Activated CD4-positive, alpha-beta T cell treated with anti-CD3 and anti-CD28 coated beads, Interleukin-2, amount 10 ng/mL, durations not matched to agents 7 days and 5 days (primary cell): ENCODE results near the gene LEO1. TPM values are rescaled to one million over a fixed set of nuclear protein-coding genes. Genes with fewer than 3 reads are reported as not detected.

ENCODE experiments used
- CTCF ChIA-PET: fragments of 350-600 bp; sonication (Branson Sonifier 250); formaldehyde crosslinking; loops from one replicate; lab custom pipeline; 2021; ENCODE audit warnings: antibody characterized with exemption; lab: Charles Lee
- POLR2A ChIA-PET: fragments of 350-600 bp; sonication (Branson Sonifier 250); formaldehyde crosslinking; loops from one replicate; lab custom pipeline; 2021; ENCODE audit warnings: antibody characterized with exemption; lab: Charles Lee
- DNase-seq: peaks from one replicate; pipeline ENCODE4 v3.0.0-alpha.2; 2020
- H3K27ac Mint-ChIP-seq: one replicate; pipeline ENCODE4 v1.8.0; 2021; ENCODE audit warnings: mild to moderate bottlenecking, moderate library complexity, mixed read lengths
- H3K27me3 Mint-ChIP-seq: one replicate; pipeline ENCODE4 v1.8.0; 2021; ENCODE audit warnings: mixed read lengths
- H3K36me3 Mint-ChIP-seq: one replicate; pipeline ENCODE4 v1.8.0; 2021; ENCODE audit warnings: low read depth, mixed read lengths
- H3K4me1 Mint-ChIP-seq: one replicate; pipeline ENCODE4 v1.8.0; 2021; ENCODE audit warnings: mixed read lengths
- H3K4me3 Mint-ChIP-seq: one replicate; pipeline ENCODE4 v1.8.0; 2021; ENCODE audit warnings: mild to moderate bottlenecking, moderate library complexity, mixed read lengths
- H3K9me3 Mint-ChIP-seq: one replicate; pipeline ENCODE4 v1.8.0; 2021; ENCODE audit warnings: mixed read lengths
- total RNA-seq, 2 experiments: library from RNA; stranded (reverse); gene quantifications; one replicate each; pipeline ENCODE4 v1.2.3, GENCODE V29; 2021

The LEO1 gene
- total RNA-seq, 2 experiments from 2014 or later, result 32.0 to 34.4 TPM

DNA sequence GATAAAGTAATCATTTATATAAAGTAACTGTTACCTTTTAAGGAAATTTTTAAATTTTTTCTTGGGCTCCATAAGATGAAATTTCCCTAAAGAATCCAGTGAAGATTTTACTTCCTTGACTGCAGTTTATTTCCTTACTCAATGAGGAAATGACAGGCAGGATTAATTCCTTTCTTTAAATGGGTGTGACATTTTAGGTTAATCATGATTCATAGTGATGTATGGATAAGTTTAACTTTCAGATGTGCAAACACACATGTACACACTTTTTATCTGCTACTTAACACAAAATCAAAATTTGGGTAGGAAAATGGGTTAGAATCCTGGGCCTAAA, 11.2 kb upstream of the LEO1 start:
- CTCF ChIA-PET, result no interaction called here
- POLR2A ChIA-PET, result no interaction called here
- Mint-ChIP-seq H3K27me3 (no peaks in the 10 kb centered on the region), H3K4me3 (no peak overlapping the region), H3K9me3 (no peaks in the 10 kb centered on the region), H3K4me1 (peaks cover 24% of the 10 kb centered on the region), H3K36me3 (no peaks in the 10 kb centered on the region), H3K27ac (peak overlapping the region; percentile 50)
- no peak for DNase-seq

DNA sequence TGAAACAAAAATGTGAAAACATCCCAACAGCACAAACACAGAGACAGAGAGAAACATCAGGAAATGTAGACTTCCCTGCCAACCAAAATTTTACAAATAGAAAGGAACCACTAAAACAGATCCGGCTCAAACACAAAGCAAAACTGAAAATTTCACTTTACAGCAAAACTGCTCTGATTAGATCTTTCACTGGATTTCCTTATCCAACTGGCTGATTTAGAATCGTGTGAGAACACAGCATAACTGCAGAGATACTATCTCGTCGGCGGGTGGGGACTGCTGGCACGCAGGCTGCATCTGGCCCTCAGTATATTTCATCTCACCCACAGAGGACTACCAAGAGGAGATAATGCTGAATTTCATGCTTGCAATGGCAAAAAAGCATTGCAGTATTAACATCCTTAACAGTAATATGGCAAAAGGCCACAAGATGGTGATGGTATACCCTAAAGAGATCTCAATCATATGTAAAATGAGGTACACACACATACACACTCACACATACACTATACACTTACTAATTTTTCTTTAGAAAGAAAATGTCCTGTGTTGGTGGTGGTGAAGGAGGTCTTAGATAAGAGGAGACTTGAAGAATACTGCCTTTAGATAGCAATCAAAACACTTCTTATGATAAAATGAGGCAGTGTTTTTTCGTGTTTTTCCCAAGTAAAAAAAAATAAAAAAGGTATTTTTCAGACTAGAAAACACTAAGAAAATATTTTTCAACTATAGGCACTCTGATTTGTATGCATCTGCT, 10.6 kb upstream of the LEO1 start:
- H3K27ac Mint-ChIP-seq, result peak overlapping the region; percentile 93
- H3K4me3 Mint-ChIP-seq, result peak overlapping the region; percentile 74
- peak; percentile 84 for DNase-seq
- no peaks in the 10 kb centered on the region for H3K9me3 Mint-ChIP-seq
- ChIA-PET CTCF (interaction anchor here (0.6 to 1.8 kb wide), 3 partner anchors 10 to 125 kb away, joined by 4 to 8 read pairs (median 6); partner anchors contain the start of gene LEO1), POLR2A (interaction anchor here (1.5 kb wide), 1 partner anchor 10 kb away, joined by 13 read pairs; the partner anchor contains the start of gene LEO1)
- no peaks in the 10 kb centered on the region for H3K36me3 Mint-ChIP-seq
- peaks cover 24% of the 10 kb centered on the region for H3K4me1 Mint-ChIP-seq
- H3K27me3 Mint-ChIP-seq, result no peaks in the 10 kb centered on the region

DNA sequence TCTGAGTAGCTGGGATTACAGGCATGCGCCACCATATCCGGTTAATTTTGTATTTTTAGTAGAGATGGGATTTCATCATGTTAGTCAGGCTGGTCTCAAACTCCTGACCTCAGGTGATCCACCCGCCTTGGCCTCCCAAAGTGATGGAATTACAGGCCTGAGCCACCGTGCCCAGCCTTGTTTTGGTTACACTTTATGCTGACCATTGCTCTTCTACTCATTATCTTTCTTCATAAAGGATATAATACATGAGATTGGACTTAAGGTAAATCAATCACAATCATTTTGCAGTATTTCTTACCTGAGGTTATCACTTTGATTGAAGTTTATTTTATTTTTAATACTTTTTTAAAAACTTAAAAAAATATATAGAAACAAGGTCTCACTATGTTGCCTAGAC, 2.2 kb upstream of the LEO1 start:
- CTCF ChIA-PET, result no interaction called here
- no peak overlapping the region for H3K4me3 Mint-ChIP-seq

DNA sequence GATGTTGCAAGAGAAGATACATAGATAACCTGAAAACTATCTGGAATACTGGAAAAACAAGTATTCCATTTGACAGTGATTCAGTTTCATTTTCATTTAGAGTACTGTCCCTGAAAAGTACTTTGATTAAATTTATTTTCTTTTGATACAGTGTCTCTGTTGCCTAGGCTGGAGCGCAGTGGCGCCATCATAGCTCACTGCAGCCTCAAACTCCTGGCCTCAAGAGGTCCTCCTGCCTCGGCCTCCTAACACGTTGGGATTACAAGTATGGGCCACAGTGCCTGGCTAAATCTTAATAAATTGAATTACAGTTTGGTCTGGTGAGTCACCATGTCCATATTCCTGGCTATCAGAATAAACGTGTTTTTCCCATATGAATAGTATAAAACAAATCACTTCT, 1.6 kb upstream of the LEO1 start:
- no peak overlapping the region for H3K27ac Mint-ChIP-seq
- no peak for DNase-seq
- peaks cover 26% of the 10 kb centered on the region for H3K4me1 Mint-ChIP-seq
- CTCF ChIA-PET, result interaction anchor here (2.0 kb wide), 1 partner anchor 8 kb away, joined by 8 read pairs; no protein-coding TSS in a partner anchor
- no peaks in the 10 kb centered on the region for H3K9me3 Mint-ChIP-seq
- POLR2A ChIA-PET, result no interaction called here
- H3K4me3 Mint-ChIP-seq, result no peak overlapping the region
- peaks cover 4% of the 10 kb centered on the region for H3K36me3 Mint-ChIP-seq
- no peaks in the 10 kb centered on the region for H3K27me3 Mint-ChIP-seq

More for the DNA sequence above, 2.2 kb upstream of the LEO1 start:
- DNase-seq, result no peak
- Mint-ChIP-seq H3K27ac (no peak overlapping the region), H3K9me3 (no peaks in the 10 kb centered on the region), H3K36me3 (peaks cover 2% of the 10 kb centered on the region), H3K4me1 (peaks cover 28% of the 10 kb centered on the region), H3K27me3 (no peaks in the 10 kb centered on the region)
- POLR2A ChIA-PET, result no interaction called here

DNA sequence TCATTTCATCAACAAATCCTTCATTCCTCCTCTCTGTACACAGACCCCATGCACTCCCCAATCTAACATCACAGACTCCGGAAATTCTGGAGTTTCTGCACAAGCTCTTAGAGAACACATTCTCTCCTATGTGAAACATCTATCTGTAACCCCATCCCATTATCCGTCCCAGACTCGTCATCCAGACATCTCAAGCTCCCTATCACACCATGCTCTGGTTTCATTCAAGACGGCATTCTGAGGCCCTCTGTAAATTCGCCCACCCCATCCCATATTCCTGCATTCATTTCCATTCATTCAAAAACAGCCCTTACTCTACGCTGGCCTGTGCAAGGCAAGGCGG, 575 bp downstream of the LEO1 start:
- peaks cover 21% of the 10 kb centered on the region for H3K36me3 Mint-ChIP-seq
- POLR2A ChIA-PET, result interaction anchor here (1.3 kb wide), 1 partner anchor 10 kb away, joined by 13 read pairs; no protein-coding TSS in a partner anchor
- H3K27ac Mint-ChIP-seq, result peak overlapping the region; percentile 91
- H3K27me3 Mint-ChIP-seq, result no peaks in the 10 kb centered on the region
- peak overlapping the region; percentile 92 for H3K4me3 Mint-ChIP-seq
- peaks cover 30% of the 10 kb centered on the region for H3K4me1 Mint-ChIP-seq
- no peak for DNase-seq
- CTCF ChIA-PET, result interaction anchor here (0.8 to 1.8 kb wide), 6 partner anchors 32 to 238 kb away, joined by 3 to 4 read pairs (median 4); no protein-coding TSS in a partner anchor
- peaks cover 10% of the 10 kb centered on the region for H3K9me3 Mint-ChIP-seq

DNA sequence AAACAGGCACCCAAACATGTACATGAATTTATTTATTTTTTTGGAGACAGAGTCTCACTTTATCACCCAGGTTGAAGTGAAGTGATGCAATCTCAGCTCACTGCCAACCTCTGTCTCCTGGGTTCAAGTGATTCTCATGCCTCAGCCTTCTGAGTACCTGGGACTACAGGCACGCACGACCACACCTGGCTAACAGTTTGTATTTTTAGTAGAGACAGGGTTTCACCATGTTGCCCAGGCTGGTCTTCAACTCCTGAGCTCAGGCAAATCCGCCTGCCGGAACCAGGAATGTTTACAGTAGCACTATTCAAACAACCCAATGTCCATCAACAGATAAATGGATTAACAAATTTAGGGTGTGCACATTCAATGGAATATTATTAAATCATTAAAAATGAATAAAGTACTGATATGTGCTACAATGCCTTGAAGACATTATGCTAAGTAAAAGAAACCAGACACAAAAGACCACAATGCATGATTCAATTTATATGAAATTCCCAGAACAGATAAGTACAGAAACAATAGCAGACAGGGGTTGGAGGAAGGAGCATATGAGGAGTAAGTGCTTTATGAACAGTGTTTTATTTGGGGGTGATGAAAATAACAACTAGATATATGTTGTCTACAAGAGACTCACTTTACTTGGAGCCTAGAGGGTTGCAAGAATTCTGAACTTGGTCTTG, 1.3 kb downstream of the LEO1 start:
- H3K27ac Mint-ChIP-seq, result peak overlapping the region; percentile 91
- H3K4me1 Mint-ChIP-seq, result peaks cover 34% of the 10 kb centered on the region
- H3K27me3 Mint-ChIP-seq, result no peaks in the 10 kb centered on the region
- H3K36me3 Mint-ChIP-seq, result peaks cover 29% of the 10 kb centered on the region
- POLR2A ChIA-PET, result no interaction called here
- no peak for DNase-seq
- peak overlapping the region; percentile 92 for H3K4me3 Mint-ChIP-seq
- H3K9me3 Mint-ChIP-seq, result peaks cover 10% of the 10 kb centered on the region
- CTCF ChIA-PET, result interaction anchor here (1.2 to 1.6 kb wide), 2 partner anchors 8 to 84 kb away, joined by 3 read pairs; no protein-coding TSS in a partner anchor

DNA sequence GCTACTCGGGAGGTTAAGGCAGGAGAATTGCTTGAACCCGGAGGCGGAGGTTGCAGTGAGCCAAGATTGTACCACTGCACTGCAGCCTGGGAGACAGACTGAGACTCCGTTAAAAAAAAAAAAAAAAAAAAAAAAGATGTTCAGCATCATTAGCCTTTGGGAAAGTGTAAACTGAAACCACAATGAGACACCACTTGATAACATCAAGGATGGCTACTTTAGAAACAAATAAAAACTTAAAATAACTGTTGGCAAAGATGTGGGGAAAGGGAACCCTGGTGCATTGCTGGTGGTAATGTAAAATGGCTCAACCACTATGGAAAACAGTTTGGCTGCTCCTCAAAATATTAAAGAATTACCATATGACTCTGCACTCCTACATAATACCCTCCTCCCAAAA, 1.9 kb downstream of the LEO1 start:
- H3K4me1 Mint-ChIP-seq, result peaks cover 34% of the 10 kb centered on the region
- CTCF ChIA-PET, result interaction anchor here (1.2 kb wide), 1 partner anchor 8 kb away, joined by 3 read pairs; no protein-coding TSS in a partner anchor
- peak overlapping the region; percentile 92 for H3K4me3 Mint-ChIP-seq
- H3K36me3 Mint-ChIP-seq, result peaks cover 34% of the 10 kb centered on the region
- H3K27ac Mint-ChIP-seq, result no peak overlapping the region
- no peak for DNase-seq
- POLR2A ChIA-PET, result no interaction called here
- no peaks in the 10 kb centered on the region for H3K27me3 Mint-ChIP-seq
- H3K9me3 Mint-ChIP-seq, result peaks cover 10% of the 10 kb centered on the region

DNA sequence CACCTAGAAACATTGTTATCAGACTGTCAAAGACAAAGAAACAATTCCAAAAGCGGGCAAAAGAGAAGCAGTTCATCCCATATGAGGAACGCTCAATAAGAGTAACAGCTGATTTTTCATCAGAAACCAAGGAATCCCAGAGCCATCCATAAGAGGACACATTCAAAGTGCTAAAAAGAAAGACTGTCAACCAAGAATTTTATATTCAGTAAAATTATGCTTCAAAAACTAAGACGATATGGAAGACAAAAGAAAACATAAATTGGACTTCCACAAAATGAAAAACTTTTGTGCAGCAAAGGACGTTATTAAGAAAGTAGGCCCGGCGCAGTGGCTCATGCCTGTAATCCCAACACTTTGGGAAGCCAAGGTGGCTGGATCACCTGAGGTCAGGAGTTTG, 4.0 kb downstream of the LEO1 start:
- Mint-ChIP-seq H3K27ac (no peak overlapping the region), H3K9me3 (peaks cover 10% of the 10 kb centered on the region), H3K4me3 (no peak overlapping the region), H3K36me3 (peaks cover 46% of the 10 kb centered on the region), H3K4me1 (peaks cover 32% of the 10 kb centered on the region), H3K27me3 (no peaks in the 10 kb centered on the region)
- ChIA-PET POLR2A (no interaction called here), CTCF (no interaction called here)
- no peak for DNase-seq

DNA sequence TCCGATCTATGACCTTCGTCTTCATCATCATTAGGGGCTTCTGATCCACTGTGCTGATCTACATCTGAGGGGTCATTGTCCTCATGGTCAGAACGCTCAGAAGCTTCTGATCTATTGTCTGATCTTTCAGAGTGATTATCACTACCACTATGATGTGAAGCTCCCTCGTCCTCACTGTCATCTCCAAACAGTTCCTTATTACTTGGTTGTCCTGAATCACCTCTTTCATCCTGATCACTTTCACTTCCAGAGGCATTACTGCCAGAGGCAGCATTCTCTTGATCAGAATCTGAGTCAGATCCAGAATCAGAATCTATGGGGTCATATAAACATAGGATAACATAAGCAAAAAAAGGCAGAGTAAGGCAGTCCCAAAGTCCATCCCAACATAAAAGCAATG, 5.4 kb downstream of the LEO1 start:
- H3K36me3 Mint-ChIP-seq, result peaks cover 52% of the 10 kb centered on the region
- no peaks in the 10 kb centered on the region for H3K27me3 Mint-ChIP-seq
- peak overlapping the region; percentile 1 for H3K27ac Mint-ChIP-seq

DNA sequence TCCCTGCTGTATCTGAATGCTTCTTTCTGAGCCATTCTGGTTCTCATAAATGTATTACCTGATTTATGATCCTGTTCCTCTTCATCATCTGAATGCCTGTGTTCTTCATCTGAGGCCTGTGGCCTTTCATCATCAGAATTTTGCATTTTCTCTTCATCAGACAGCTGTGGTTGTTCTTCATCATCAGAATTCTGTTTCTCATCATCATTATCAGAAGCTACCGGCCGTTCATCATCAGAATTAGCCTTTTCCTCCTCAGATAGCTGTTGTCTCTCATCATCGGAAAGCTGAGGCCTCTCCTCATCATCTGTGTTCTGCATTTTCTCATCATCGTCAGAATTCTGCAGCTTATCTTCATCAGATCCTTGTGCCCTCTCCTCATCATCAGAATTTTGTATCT, 5.9 kb downstream of the LEO1 start:
- Mint-ChIP-seq H3K36me3 (peaks cover 54% of the 10 kb centered on the region), H3K27ac (no peak overlapping the region)

More for the DNA sequence above, 5.4 kb downstream of the LEO1 start:
- no peak overlapping the region for H3K4me3 Mint-ChIP-seq
- peaks cover 10% of the 10 kb centered on the region for H3K9me3 Mint-ChIP-seq
- H3K4me1 Mint-ChIP-seq, result peaks cover 30% of the 10 kb centered on the region
- CTCF ChIA-PET, result no interaction called here
- POLR2A ChIA-PET, result no interaction called here
- DNase-seq, result no peak

DNA sequence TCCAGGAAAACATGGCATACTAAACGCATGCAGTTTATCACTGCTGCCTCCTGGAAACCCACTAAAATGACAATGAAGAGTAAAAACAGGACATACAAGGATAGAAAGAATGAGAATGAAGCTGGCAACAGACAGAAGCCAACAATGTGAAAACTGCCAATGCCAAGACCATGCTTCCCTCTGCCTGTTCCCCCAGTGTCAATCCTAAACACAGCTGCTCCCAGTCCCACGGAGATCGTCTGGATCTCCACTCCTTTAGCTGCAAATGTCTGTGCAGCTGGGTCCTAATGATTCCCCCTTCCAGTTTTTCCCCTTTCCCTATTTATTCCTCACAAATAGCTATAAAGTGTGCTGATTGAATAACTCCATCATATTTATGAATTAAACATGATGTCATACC, 16.1 kb downstream of the LEO1 start:
- H3K27ac Mint-ChIP-seq, result no peak overlapping the region
- ChIA-PET POLR2A (interaction anchor here (0.6 kb wide), 1 partner anchor 259 kb away, joined by 3 read pairs; no protein-coding TSS in a partner anchor), CTCF (interaction anchor here (0.8 to 1.0 kb wide), 2 partner anchors 9 to 21 kb away, joined by 3 read pairs; no protein-coding TSS in a partner anchor)
- H3K4me3 Mint-ChIP-seq, result no peak overlapping the region
- peaks cover 2% of the 10 kb centered on the region for H3K4me1 Mint-ChIP-seq
- no peak for DNase-seq
- H3K27me3 Mint-ChIP-seq, result no peaks in the 10 kb centered on the region
- H3K36me3 Mint-ChIP-seq, result peaks cover 68% of the 10 kb centered on the region
- H3K9me3 Mint-ChIP-seq, result no peaks in the 10 kb centered on the region

More for the DNA sequence above, 5.9 kb downstream of the LEO1 start:
- H3K9me3 Mint-ChIP-seq, result peaks cover 10% of the 10 kb centered on the region
- no peaks in the 10 kb centered on the region for H3K27me3 Mint-ChIP-seq
- no peak for DNase-seq
- ChIA-PET CTCF (no interaction called here), POLR2A (no interaction called here)
- H3K4me1 Mint-ChIP-seq, result peaks cover 28% of the 10 kb centered on the region
- no peak overlapping the region for H3K4me3 Mint-ChIP-seq

DNA sequence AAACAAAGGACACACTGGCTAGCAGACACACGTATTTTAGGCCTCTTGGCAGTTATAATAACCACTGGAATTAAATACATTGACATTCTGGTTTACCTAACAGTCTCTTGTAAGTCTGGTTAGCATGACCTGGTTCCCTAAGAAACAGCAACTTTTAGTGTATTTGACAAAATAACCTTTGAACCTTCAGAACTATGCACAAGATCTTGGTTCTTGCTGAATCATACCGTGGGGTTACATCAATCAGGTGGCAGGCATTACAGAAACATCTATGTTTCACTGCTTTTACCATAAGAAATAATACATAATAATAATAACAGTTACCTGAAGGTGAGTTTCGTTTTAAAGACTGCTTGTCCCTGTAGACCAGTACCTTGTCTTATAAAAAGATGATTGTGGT, 18.8 kb downstream of the LEO1 start:
- no peaks in the 10 kb centered on the region for H3K4me1 Mint-ChIP-seq
- ChIA-PET CTCF (no interaction called here), POLR2A (no interaction called here)
- DNase-seq, result no peak
- no peaks in the 10 kb centered on the region for H3K27me3 Mint-ChIP-seq
- H3K9me3 Mint-ChIP-seq, result no peaks in the 10 kb centered on the region
- H3K36me3 Mint-ChIP-seq, result peaks cover 63% of the 10 kb centered on the region
- no peak overlapping the region for H3K27ac Mint-ChIP-seq
- no peak overlapping the region for H3K4me3 Mint-ChIP-seq

DNA sequence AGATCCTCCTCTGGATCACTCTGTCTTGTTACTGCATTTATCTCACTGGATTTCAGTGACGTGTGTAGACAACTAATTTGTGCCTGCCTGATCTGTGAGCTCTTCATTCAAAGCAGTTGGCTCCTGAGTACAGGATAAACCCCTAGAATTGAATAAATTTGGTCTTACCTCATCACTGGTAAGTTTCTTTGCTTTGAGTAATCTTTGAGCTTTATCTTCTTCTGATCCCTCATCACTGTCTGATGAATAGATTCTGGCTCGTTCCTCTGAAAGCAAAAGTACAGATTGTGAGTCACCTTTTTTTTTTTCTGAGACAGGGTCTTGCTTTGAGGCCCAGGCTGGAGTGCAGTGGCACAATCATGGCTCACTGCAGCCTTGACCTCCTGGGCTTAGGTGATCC, 24.5 kb downstream of the LEO1 start:
- DNase-seq, result no peak
- Mint-ChIP-seq H3K4me1 (no peaks in the 10 kb centered on the region), H3K9me3 (no peaks in the 10 kb centered on the region), H3K27me3 (no peaks in the 10 kb centered on the region), H3K4me3 (no peak overlapping the region), H3K36me3 (peaks cover 61% of the 10 kb centered on the region), H3K27ac (no peak overlapping the region)
- ChIA-PET CTCF (interaction anchor here (0.6 to 1.3 kb wide), 4 partner anchors 8 to 611 kb away, joined by 3 to 7 read pairs (median 4); no protein-coding TSS in a partner anchor), POLR2A (interaction anchor here (0.6 kb wide), 1 partner anchor 46 kb away, joined by 8 read pairs; no protein-coding TSS in a partner anchor)
